ENCODE data around the gene SYNGAP1. TPM values are rescaled to one million over a fixed set of nuclear protein-coding genes. Genes with fewer than 3 reads are reported as not detected.

SYNGAP1 gene
- total RNA-seq, 2 experiments from 2014 or later: 42.0 to 48.2 TPM

DNA sequence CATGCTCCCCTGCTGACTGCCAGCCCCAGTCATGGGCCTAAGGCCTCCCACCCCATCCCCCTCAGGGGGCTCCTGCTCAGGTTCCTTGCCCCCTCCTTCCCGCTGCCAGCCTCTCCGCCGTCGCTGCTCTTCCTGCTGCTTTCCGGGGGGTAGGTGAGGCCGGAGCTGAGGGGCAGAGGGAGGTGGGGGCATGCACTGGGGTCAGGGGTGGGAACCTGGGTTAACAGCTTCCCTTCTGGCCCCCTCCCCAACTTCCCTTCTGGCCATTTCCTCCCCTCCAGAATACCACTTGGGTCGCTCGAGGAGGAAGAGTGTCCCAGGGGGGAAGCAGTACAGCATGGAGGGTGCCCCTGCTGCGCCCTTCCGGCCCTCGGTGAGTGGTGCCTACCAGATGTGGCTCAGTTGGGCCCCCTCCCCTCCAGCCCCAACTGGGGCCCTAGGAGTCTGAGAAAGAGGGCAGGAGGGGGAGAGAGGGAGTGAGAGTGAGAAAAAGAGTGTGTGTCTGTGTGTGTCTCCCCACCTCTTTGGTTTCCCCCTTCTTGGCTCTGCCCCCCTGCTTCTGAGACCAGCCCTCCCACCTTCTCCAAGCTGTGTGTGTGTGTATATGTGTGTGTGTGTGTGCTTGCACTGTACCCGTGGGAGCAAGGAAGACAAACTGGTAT, 12.1 kb downstream of the SYNGAP1 start:
- CTCF ChIA-PET: interaction anchor here (1.0 to 2.9 kb wide), 3 partner anchors 18 to 41 kb away, joined by 3 to 9 read pairs (median 8); partner anchors contain the start of gene KIFC1
- Mint-ChIP-seq H3K4me1 (ENCODE audit: low read depth) (peaks cover 60% of the 10 kb centered on the region), H3K36me3 (ENCODE audit: low read depth) (peaks cover 20% of the 10 kb centered on the region), H3K27ac (peak overlapping the region; percentile 86), H3K9me3 (ENCODE audit: insufficient read depth) (no peaks in the 10 kb centered on the region), H3K27me3 (ENCODE audit: low read depth) (no peaks in the 10 kb centered on the region), H3K4me3 (peak overlapping the region; percentile 84)
- DNase-seq (no peak), ATAC-seq (no peak)
- POLR2A ChIA-PET: interaction anchor here (0.6 to 3.0 kb wide), 5 partner anchors 13 to 580 kb away, joined by 3 to 23 read pairs (median 10); partner anchors contain the start of genes CUTA, SYNGAP1 and ZBTB9

DNA sequence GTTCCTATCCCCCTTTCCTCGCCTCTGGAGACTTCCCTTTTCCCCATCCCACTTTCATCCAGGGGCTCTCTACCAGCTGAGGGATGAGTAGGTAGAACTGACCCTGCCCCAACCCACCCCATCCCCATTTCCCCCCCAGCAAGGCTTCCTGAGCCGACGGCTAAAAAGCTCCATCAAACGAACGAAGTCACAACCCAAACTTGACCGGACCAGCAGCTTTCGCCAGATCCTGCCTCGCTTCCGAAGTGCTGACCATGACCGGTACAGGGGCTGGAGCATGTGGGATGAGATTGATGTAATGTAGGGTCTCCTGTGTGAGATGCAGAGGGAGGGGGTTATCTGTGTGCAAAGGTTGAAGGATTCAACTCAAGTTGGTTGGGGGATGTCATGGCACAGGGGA, 12.7 kb downstream of the SYNGAP1 start:
- Mint-ChIP-seq H3K4me1 (ENCODE audit: low read depth) (peaks cover 55% of the 10 kb centered on the region), H3K27ac (peak overlapping the region; percentile 86), H3K9me3 (ENCODE audit: insufficient read depth) (no peaks in the 10 kb centered on the region), H3K36me3 (ENCODE audit: low read depth) (peaks cover 25% of the 10 kb centered on the region), H3K27me3 (ENCODE audit: low read depth) (no peaks in the 10 kb centered on the region), H3K4me3 (peak overlapping the region; percentile 84)
- ATAC-seq (no peak), DNase-seq (no peak)
- POLR2A ChIA-PET: interaction anchor here (0.6 to 3.0 kb wide), 2 partner anchors 22 to 580 kb away, joined by 3 to 14 read pairs; partner anchors contain the start of gene ZBTB9
- CTCF ChIA-PET: no interaction called here

- H3K27ac Mint-ChIP-seq: peak overlapping the region; percentile 83
- ChIA-PET CTCF (no interaction called here), POLR2A (interaction anchor here (3.0 kb wide), 1 partner anchor 21 kb away, joined by 14 read pairs; the partner anchor contains the start of gene ZBTB9)
- H3K4me1 Mint-ChIP-seq (ENCODE audit: low read depth): peaks cover 54% of the 10 kb centered on the region
- no peaks in the 10 kb centered on the region for H3K9me3 Mint-ChIP-seq (ENCODE audit: insufficient read depth)
- DNase-seq (no peak), ATAC-seq (no peak)
- no peaks in the 10 kb centered on the region for H3K27me3 Mint-ChIP-seq (ENCODE audit: low read depth)
- H3K4me3 Mint-ChIP-seq: peak overlapping the region; percentile 84
- peaks cover 26% of the 10 kb centered on the region for H3K36me3 Mint-ChIP-seq (ENCODE audit: low read depth)
Measured at GRCh38 chr6:33433001-33433543, 13.2 kb downstream of the SYNGAP1 start.

- H3K4me3 Mint-ChIP-seq: no peak overlapping the region
- H3K27me3 Mint-ChIP-seq (ENCODE audit: low read depth): no peaks in the 10 kb centered on the region
- ATAC-seq: no peak
- ChIA-PET POLR2A (no interaction called here), CTCF (interaction anchor here (0.7 kb wide), 1 partner anchor 43 kb away, joined by 3 read pairs; no protein-coding TSS in a partner anchor)
- H3K4me1 Mint-ChIP-seq (ENCODE audit: low read depth): peaks cover 48% of the 10 kb centered on the region
- peaks cover 32% of the 10 kb centered on the region for H3K36me3 Mint-ChIP-seq (ENCODE audit: low read depth)
- peak overlapping the region; percentile 5 for H3K27ac Mint-ChIP-seq
- no peak for DNase-seq
- no peaks in the 10 kb centered on the region for H3K9me3 Mint-ChIP-seq (ENCODE audit: insufficient read depth)
Measured at GRCh38 chr6:33433544-33434191, 13.8 kb downstream of the SYNGAP1 start.

DNA sequence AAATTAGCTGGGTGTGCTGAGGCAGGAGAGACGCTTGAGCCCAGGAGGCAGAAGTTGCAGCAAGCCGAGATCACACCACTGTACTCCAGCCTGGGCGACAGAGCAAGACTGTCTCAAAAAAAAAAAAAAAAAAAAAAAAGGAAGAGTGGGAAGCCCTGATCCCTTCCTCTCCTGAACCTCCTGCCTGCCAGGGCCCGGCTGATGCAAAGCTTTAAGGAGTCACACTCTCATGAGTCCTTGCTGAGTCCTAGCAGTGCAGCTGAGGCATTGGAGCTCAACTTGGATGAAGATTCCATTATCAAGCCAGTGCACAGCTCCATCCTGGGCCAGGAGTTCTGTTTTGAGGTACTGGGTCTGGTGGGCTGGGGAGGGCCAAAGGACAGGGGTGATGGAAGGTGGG, 15.1 kb downstream of the SYNGAP1 start:
- no peaks in the 10 kb centered on the region for H3K27me3 Mint-ChIP-seq (ENCODE audit: low read depth)
- ChIA-PET POLR2A (interaction anchor here (0.6 kb wide), 1 partner anchor 12 kb away, joined by 3 read pairs; no protein-coding TSS in a partner anchor), CTCF (interaction anchor here (1.1 kb wide), 1 partner anchor 19 kb away, joined by 3 read pairs; the partner anchor contains the start of gene ZBTB9)
- H3K4me1 Mint-ChIP-seq (ENCODE audit: low read depth): peaks cover 35% of the 10 kb centered on the region
- ATAC-seq (no peak), DNase-seq (no peak)
- no peak overlapping the region for H3K4me3 Mint-ChIP-seq
- peaks cover 37% of the 10 kb centered on the region for H3K36me3 Mint-ChIP-seq (ENCODE audit: low read depth)
- no peak overlapping the region for H3K27ac Mint-ChIP-seq
- H3K9me3 Mint-ChIP-seq (ENCODE audit: insufficient read depth): no peaks in the 10 kb centered on the region

GRCh38 chr6:33437666-33438065, 17.8 kb downstream of the SYNGAP1 start:
- H3K36me3 Mint-ChIP-seq (ENCODE audit: low read depth): peaks cover 43% of the 10 kb centered on the region
- H3K27ac Mint-ChIP-seq: no peak overlapping the region
- POLR2A ChIA-PET: no interaction called here
- no peak for ATAC-seq
- CTCF ChIA-PET: no interaction called here
- no peaks in the 10 kb centered on the region for H3K9me3 Mint-ChIP-seq (ENCODE audit: insufficient read depth)
- H3K27me3 Mint-ChIP-seq (ENCODE audit: low read depth): no peaks in the 10 kb centered on the region
- no peak overlapping the region for H3K4me3 Mint-ChIP-seq
- DNase-seq: no peak
- H3K4me1 Mint-ChIP-seq (ENCODE audit: low read depth): peaks cover 12% of the 10 kb centered on the region

GRCh38 chr6:33438978-33439594, 19.2 kb downstream of the SYNGAP1 start:
- peaks cover 40% of the 10 kb centered on the region for H3K36me3 Mint-ChIP-seq (ENCODE audit: low read depth)

DNA sequence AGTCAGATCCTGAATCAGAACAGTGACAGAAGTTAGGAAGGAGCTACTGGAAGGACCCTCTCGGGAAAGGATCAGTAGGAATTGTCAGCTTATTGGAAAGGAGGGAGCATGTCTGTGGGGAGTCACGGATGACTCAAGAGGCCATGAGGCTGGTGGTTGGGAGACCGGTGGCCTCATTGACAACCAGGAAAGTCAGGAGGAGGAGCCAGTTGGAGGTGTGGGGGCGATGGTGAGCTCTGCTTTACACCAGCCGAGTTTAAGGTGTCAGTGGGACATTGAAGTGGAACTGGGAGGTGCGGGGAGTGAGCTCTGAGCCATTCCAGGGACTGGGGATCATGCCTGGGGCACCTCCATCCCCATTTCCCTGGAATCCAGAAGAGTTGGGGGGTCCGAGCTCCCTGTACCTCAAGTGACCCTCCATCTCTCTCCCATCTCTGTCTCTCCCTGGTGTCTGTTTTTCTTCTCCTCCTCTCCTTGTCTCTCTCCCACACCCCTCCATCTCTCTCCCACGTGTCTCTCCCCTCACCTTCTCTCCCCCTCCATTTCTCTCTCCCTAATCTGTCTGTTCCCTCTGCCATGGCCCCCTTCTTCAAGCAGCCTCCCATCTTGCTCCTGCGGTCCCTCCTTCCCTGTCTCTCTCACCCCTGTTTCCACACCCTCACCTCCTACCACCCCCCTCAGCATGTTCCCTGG, 20.2 kb downstream of the SYNGAP1 start:
- Mint-ChIP-seq H3K4me3 (no peak overlapping the region), H3K36me3 (ENCODE audit: low read depth) (peaks cover 47% of the 10 kb centered on the region), H3K27ac (no peak overlapping the region), H3K9me3 (ENCODE audit: insufficient read depth) (no peaks in the 10 kb centered on the region), H3K27me3 (ENCODE audit: low read depth) (no peaks in the 10 kb centered on the region), H3K4me1 (ENCODE audit: low read depth) (no peaks in the 10 kb centered on the region)
- ChIA-PET CTCF (interaction anchor here (1.5 to 1.9 kb wide), 2 partner anchors 9 to 11 kb away, joined by 5 to 6 read pairs; no protein-coding TSS in a partner anchor), POLR2A (no interaction called here)
- ATAC-seq (no peak), DNase-seq (no peak)

More at GRCh38 chr6:33438978-33439594, 19.2 kb downstream of the SYNGAP1 start:
- Mint-ChIP-seq H3K27me3 (ENCODE audit: low read depth) (no peaks in the 10 kb centered on the region), H3K9me3 (ENCODE audit: insufficient read depth) (no peaks in the 10 kb centered on the region), H3K4me3 (no peak overlapping the region), H3K4me1 (ENCODE audit: low read depth) (peaks cover 2% of the 10 kb centered on the region), H3K27ac (peak overlapping the region; percentile 9)
- ChIA-PET POLR2A (interaction anchor here (0.6 kb wide), 1 partner anchor 8 kb away, joined by 4 read pairs; no protein-coding TSS in a partner anchor), CTCF (interaction anchor here (1.5 to 1.9 kb wide), 2 partner anchors 8 to 10 kb away, joined by 5 to 6 read pairs; no protein-coding TSS in a partner anchor)
- ATAC-seq (no peak), DNase-seq (no peak)

DNA sequence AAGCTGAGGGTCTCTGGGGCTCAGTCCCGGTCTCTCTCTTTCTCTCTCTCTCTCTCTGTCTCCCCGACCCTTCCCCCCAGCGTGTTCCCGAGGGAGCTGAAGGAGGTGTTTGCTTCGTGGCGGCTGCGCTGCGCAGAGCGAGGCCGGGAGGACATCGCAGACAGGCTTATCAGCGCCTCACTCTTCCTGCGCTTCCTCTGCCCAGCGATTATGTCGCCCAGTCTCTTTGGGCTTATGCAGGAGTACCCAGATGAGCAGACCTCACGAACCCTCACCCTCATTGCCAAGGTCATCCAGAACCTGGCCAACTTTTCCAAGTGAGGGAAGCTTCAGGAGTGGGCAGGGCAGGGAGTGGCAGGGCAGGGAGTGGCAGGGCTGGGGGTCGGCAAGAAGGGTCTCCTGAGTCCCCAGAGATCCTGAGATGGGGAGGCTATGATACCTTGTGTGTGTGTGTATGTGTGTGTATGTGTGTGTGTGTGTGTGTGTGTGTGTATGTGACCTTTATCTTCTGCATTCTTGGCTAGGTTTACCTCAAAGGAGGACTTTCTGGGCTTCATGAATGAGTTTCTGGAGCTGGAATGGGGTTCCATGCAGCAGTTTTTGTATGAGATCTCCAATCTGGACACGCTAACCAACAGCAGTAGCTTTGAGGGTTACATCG, 20.9 kb downstream of the SYNGAP1 start:
- CTCF ChIA-PET: interaction anchor here (1.9 kb wide), 1 partner anchor 10 kb away, joined by 6 read pairs; no protein-coding TSS in a partner anchor
- Mint-ChIP-seq H3K4me3 (no peak overlapping the region), H3K4me1 (ENCODE audit: low read depth) (no peaks in the 10 kb centered on the region), H3K36me3 (ENCODE audit: low read depth) (peaks cover 46% of the 10 kb centered on the region), H3K27ac (no peak overlapping the region), H3K27me3 (ENCODE audit: low read depth) (no peaks in the 10 kb centered on the region), H3K9me3 (ENCODE audit: insufficient read depth) (no peaks in the 10 kb centered on the region)
- POLR2A ChIA-PET: interaction anchor here (0.6 to 0.9 kb wide), 2 partner anchors 10 to 184 kb away, joined by 3 read pairs; no protein-coding TSS in a partner anchor
- ATAC-seq: no peak
- DNase-seq: no peak

DNA sequence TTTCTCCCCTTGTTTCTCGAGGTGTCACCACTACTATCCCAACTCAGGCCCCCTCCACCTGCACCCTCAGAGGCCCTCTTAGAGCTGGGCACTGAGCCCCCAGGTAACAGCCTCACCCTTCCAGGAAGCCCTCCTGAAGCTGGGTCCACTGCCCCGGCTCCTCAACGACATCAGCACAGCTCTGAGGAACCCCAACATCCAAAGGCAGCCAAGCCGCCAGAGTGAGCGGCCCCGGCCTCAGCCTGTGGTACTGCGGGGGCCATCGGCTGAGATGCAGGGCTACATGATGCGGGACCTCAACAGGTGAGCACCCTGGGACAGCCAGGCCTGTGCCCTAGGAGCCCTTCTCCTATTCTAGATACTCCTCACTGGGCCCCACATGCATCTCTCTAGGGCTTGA, 21.6 kb downstream of the SYNGAP1 start:
- Mint-ChIP-seq H3K4me1 (ENCODE audit: low read depth) (no peaks in the 10 kb centered on the region), H3K9me3 (ENCODE audit: insufficient read depth) (no peaks in the 10 kb centered on the region), H3K36me3 (ENCODE audit: low read depth) (peaks cover 51% of the 10 kb centered on the region), H3K27me3 (ENCODE audit: low read depth) (no peaks in the 10 kb centered on the region), H3K4me3 (no peak overlapping the region), H3K27ac (peak overlapping the region; percentile 29)
- CTCF ChIA-PET: no interaction called here
- ATAC-seq: no peak
- DNase-seq: no peak
- POLR2A ChIA-PET: interaction anchor here (0.6 to 0.9 kb wide), 2 partner anchors 11 to 183 kb away, joined by 3 read pairs; no protein-coding TSS in a partner anchor
